CD4-positive, alpha-beta T cell treated with Interleukin-15 for 4 hours (primary cell): ENCODE measurements around the gene TLN1.
A peak's percentile ranks its signal among the peaks of the same experiment; 100 is the strongest.

Experiments used
- DNase-seq: peaks from one replicate; pipeline ENCODE4 v3.0.0-alpha.2; 2020; ENCODE audit warnings: low spot score

The TLN1 gene

DNA sequence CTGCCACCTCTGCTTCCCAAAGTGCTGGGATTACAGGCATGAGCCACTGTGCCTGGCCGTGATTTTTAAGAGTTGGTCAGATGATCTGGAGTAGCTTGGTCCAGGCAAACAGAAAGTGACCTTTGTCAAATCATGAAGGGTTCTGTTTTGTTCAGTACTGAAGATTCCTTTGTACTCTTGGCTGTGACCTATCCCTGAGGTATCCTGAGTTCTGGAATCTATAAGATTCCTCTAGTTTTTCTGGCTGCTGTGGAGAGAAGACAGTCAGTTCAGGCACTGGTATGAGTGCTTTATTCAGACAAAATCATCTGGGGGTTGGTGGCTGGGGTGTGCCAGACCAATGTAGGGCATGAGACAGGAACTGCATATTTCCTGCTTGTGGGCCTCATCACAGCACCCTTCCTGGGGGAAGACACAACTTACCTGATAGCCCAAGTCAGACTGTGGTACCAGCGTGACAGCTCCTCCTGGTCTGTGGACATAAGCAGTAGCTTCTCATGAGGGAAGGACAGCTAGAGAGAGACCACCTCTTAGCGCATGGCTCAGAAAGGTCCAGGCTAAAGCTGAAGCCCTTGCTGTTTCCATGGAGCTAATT is 70.1 kb downstream of the TLN1 start:
- DNase-seq = peak; percentile 54

DNA sequence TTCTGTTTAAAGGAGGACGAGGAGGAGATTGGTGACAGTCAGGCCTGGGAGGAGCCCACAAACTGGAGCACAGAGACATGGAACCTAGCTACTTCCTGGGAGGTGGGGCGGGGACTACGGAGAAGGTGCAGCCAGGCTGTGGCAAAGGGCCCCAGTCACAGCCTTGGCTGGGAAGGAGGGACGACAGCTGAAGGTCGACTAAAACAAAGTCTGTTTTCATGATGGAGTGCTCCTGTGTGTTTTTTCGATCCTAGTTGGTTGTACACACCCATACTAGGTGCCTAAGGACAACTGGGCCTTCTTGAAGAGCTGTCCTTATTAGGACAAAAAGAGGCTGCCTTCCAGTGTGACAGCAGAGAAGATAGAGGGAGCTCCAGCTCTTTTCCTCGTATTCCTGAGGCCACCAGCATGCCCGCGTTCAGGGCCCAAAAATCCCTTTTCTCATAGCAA is 71.0 kb downstream of the TLN1 start:
- no peak for DNase-seq

DNA sequence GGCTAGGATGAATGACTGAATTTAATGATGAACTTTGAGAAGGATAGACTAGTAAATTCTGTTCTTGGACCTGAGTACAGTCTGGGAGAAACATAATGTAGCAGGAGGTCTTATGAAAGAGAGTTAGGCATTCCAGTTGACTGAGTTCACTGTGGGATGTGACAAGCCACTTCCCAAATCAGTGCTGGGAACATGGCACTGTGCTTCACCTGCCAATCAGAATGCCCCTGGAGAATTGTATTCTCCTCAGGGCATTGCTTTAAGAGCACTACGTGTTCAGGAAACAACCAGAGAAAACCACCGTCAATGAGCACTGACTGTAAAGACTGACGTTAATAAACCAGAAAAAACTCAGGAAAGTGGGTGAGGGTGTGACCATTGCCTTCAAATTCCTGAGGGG is 72.7 kb downstream of the TLN1 start:
- DNase-seq = no peak

- DNase-seq = no peak
These were observed 73.1 kb downstream of the TLN1 start for GRCh38 chr9:35658968-35659220.

DNA sequence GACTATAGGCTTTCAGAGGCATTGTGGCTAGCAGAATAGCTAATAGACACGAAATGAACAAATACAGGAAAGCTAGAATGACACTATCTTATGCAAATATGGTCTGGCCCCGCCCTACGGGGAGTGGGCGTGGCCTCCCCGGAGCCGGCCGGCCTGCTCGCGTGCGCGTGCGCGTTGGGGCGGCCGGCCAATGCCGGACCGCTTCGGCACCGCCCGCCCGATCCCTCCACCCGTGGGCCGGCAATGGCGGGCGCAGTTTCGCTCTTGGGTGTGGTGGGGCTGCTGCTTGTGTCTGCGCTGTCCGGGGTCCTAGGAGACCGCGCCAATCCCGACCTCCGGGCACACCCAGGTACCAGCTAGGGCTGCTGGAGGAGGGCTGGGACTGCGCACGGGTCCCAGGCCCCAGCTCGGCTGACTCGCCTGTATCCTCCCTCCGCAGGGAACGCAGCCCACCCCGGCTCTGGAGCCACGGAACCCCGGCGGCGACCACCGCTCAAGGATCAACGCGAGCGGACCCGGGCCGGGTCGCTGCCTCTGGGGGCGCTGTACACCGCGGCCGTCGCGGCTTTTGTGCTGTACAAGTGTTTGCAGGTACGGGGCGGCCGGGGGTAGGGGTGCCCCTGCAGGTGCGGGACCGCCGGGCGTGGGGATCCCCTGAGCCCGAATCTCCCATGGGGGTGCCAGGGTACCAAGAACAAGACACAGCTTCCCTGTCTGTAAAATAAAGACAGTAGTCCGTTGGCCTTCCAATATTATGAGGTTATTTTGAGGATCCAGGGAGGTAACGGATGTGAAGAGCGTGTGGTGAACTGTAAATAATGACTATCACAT is 73.6 kb downstream of the TLN1 start, which contains the start of gene CCDC107:
CCDC107 (plus strand) TSS at position 156 of the 831 bp plus-strand sequence; CDS start at position 244, 88 bp downstream.
- DNase-seq = peak; percentile 81

- DNase-seq = peak; percentile 94
These were observed 74.4 kb downstream of the TLN1 start, which contains the start of gene RMRP for GRCh38 chr9:35657546-35658136. TSS of gene RMRP (minus strand) at chr9:35658019.

DNA sequence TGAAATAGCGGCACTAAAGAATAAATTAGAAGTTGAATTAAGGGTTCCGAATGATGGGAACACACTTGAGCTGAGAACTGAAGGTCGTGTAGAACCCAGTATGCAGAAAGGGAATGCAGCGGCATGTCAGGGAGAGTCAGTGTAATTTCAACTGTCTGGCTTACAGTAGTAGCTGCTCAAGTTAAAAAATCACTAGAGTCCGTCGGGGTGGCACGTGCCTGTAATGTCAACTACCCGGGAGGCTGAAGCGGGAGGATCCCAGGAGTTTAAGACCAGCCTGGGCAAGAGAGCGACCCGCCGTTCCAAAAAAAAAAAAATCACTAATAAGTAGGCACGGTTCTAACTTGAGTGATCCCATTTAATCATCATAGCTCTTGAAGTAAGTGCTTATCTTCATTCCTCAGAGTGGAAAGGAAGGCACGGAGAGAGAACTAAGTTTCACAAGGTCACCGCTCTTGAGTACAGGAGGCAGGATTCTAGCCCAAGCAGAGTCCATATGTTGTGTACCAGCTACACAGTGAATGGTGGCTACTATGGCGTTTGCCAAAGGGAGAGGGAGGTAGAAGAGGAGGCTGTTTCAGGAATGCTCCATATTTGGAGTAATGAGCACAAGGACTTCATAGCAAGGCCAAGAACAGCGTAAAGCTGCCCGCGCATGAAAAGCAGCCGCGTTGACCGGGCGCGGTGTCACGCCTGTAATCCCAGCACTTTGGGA is 75.0 kb downstream of the TLN1 start:
- DNase-seq = no peak

DNA sequence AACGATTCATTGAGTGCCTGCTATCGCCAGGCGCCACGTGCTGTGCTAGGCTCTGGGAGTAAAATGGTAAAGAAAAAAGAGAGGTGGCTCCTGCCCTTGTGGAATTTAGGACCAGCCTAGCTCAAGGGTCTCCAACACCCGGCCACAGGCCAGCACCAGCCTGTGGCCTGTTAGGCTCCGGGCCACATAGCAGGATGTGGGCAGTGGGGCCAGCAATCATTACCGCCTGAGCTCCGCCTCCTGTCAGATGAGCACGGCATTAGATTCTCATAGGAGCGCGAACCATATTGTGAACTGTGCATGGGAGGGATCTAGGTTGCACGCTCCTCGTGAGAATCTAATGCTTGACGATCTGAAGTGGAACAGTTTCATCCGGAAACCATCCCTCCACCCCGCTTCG is 75.6 kb downstream of the TLN1 start:
- DNase-seq = no peak

- no peak for DNase-seq
These were observed 78.4 kb downstream of the TLN1 start for GRCh38 chr9:35653611-35654010.

DNA sequence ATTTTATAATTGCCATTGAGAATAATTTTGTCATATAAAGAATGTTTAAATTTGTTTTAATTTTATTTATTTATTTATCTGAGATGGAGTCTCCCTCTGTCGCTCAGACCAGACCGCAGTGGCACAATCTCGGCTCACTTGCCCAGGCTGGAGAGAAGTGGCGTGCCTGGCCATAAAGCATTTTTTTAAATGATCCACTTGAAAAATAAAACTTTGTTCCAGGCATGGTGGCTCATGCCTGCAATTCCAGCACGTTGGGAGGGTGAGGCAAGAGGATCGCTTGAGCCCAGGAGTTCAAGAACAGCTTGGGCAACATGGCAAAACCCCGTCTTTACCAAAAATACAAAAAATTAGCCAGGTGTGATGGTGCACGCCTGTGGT is 79.2 kb downstream of the TLN1 start:
- DNase-seq = no peak

GRCh38 chr9:35651956-35652828 is 79.8 kb downstream of the TLN1 start:
- no peak for DNase-seq

- DNase-seq = peak; percentile 40
These were observed 81.4 kb downstream of the TLN1 start, which contains the start of gene SIT1 for GRCh38 chr9:35650341-35651158. TSS of gene SIT1 (minus strand) at chr9:35650931. CDS start at chr9:35650853, 78 bp downstream.

GRCh38 chr9:35649431-35650340 is 82.3 kb downstream of the TLN1 start:
- DNase-seq = peak; percentile 46
